Suprapubic skin (tissue), 4 donors: ENCODE measurements around the gene PIWIL1. TPM values are rescaled to one million over a fixed set of nuclear protein-coding genes. Genes with fewer than 3 reads are reported as not detected.

Source experiments
- DNase-seq, 2 donors: peaks; one replicate each; pipeline ENCODE4 v3.0.0-alpha.2; 2019; ENCODE audit warnings: low spot score in 2 of 2
- H3K27ac ChIP-seq: fragments of 200-600 bp; sonication (generic); one replicate; pipeline ENCODE4 v1.5.1; 2019
- H3K27me3 ChIP-seq: fragments of 200-600 bp; sonication (generic); one replicate; pipeline ENCODE4 v1.5.1; 2019
- H3K36me3 ChIP-seq: fragments of 200-600 bp; sonication (generic); one replicate; pipeline ENCODE4 v1.5.1; 2019
- H3K4me1 ChIP-seq: fragments of 200-600 bp; sonication (generic); one replicate; pipeline ENCODE4 v1.5.1; 2019
- H3K4me3 ChIP-seq: fragments of 200-600 bp; sonication (generic); one replicate; pipeline ENCODE4 v1.5.1; 2019; ENCODE audit warnings: mild to moderate bottlenecking
- H3K9me3 ChIP-seq: fragments of 200-600 bp; sonication (generic); one replicate; pipeline ENCODE4 v1.5.1; 2019
- CTCF ChIP-seq, 2 donors: fragments of 200-600 bp in 1 of 2; fragments of 450-650 bp in 1 of 2; sonication (generic) in 1 of 2; IDR thresholded peaks; one replicate each; pipeline ENCODE4 v1.5.1; 2016 to 2019; ENCODE audit warnings: antibody characterized with exemption in 2 of 2, mild to moderate bottlenecking in 1 of 2, moderate library complexity in 1 of 2
- EP300 ChIP-seq: sonication (generic); formaldehyde crosslinking; IDR thresholded peaks from one replicate; pipeline ENCODE4 v1.6.1; 2017; ENCODE audit warnings: antibody characterized with exemption
- POLR2A ChIP-seq, 2 donors: fragments of 450-650 bp; IDR thresholded peaks; one replicate each; pipeline ENCODE4 v1.6.1; 2017; ENCODE audit warnings: antibody characterized with exemption in 2 of 2, mild to moderate bottlenecking in 2 of 2, moderate library complexity in 2 of 2
- POLR2AphosphoS5 ChIP-seq, 3 donors: sonication (generic); formaldehyde crosslinking; IDR thresholded peaks; one replicate each; pipeline ENCODE4 v1.6.1; 2017; ENCODE audit warnings: antibody characterized with exemption in 3 of 3
- WGBS: methylation state at CpG from one replicate; pipeline ENCODE4 v1.1.5; 2018; 5-methylcytosine and 5-hydroxymethylcytosine counted together
- total RNA-seq, 4 donors: library from RNA; depleted of rRNA; stranded (reverse); fragments of >200 nt; gene quantifications; one replicate each; pipeline ENCODE4 v1.1.0, GENCODE V29; 2016

Gene PIWIL1
- total RNA-seq, 4 donors from 2014 or later: not detected

GRCh38 chr12:130307859-130308258 is 29.8 kb upstream of the PIWIL1 start:
- no peak for TF ChIP-seq POLR2AphosphoS5 (IDR thresholded peaks at IDR 0.05)
- no peak for TF ChIP-seq POLR2A (IDR thresholded peaks at IDR 0.05)
- TF ChIP-seq CTCF (IDR thresholded peaks at IDR 0.05): no peak
- no peak for TF ChIP-seq EP300
- Histone ChIP-seq H3K36me3 (no peaks in the 10 kb centered on the region), H3K27me3 (peaks cover 7% of the 10 kb centered on the region), H3K4me1 (no peaks in the 10 kb centered on the region), H3K9me3 (no peaks in the 10 kb centered on the region), H3K27ac (no peak overlapping the region), H3K4me3 (no peak overlapping the region)
- 95% methylated on average over 10 of the region's 14 CpGs for WGBS
- no peak for DNase-seq

GRCh38 chr12:130308393-130308792 is 29.3 kb upstream of the PIWIL1 start:
- Histone ChIP-seq H3K4me1 (no peaks in the 10 kb centered on the region), H3K4me3 (no peak overlapping the region), H3K9me3 (no peaks in the 10 kb centered on the region), H3K36me3 (no peaks in the 10 kb centered on the region), H3K27ac (no peak overlapping the region), H3K27me3 (peaks cover 4% of the 10 kb centered on the region)
- TF ChIP-seq POLR2A (IDR thresholded peaks at IDR 0.05) (no peak), POLR2AphosphoS5 (IDR thresholded peaks at IDR 0.05) (no peak), CTCF (IDR thresholded peaks at IDR 0.05) (no peak), EP300 (no peak)
- WGBS: 93% methylated on average over 6 of the region's 6 CpGs
- no peak for DNase-seq

GRCh38 chr12:130316251-130316650 is 21.4 kb upstream of the PIWIL1 start:
- no peak for DNase-seq
- Histone ChIP-seq H3K27me3 (no peaks in the 10 kb centered on the region), H3K36me3 (no peaks in the 10 kb centered on the region), H3K9me3 (no peaks in the 10 kb centered on the region), H3K4me1 (no peaks in the 10 kb centered on the region), H3K4me3 (no peak overlapping the region), H3K27ac (no peak overlapping the region)
- 85% methylated on average over 3 of the region's 3 CpGs for WGBS
- TF ChIP-seq EP300 (no peak), POLR2A (IDR thresholded peaks at IDR 0.05) (no peak), CTCF (IDR thresholded peaks at IDR 0.05) (no peak), POLR2AphosphoS5 (IDR thresholded peaks at IDR 0.05) (no peak)

- TF ChIP-seq POLR2A (IDR thresholded peaks at IDR 0.05): no peak
- no peak for TF ChIP-seq EP300
- TF ChIP-seq CTCF (IDR thresholded peaks at IDR 0.05): no peak
- TF ChIP-seq POLR2AphosphoS5 (IDR thresholded peaks at IDR 0.05): no peak
- Histone ChIP-seq H3K36me3 (no peaks in the 10 kb centered on the region), H3K27ac (no peak overlapping the region), H3K9me3 (no peaks in the 10 kb centered on the region), H3K27me3 (no peaks in the 10 kb centered on the region), H3K4me1 (no peaks in the 10 kb centered on the region), H3K4me3 (no peak overlapping the region)
- WGBS: 56% methylated on average over 2 of the region's 2 CpGs
- DNase-seq: no peak
Measured at GRCh38 chr12:130320536-130320935, 17.2 kb upstream of the PIWIL1 start.

- Histone ChIP-seq H3K27ac (no peak overlapping the region), H3K27me3 (peaks cover 2% of the 10 kb centered on the region), H3K36me3 (no peaks in the 10 kb centered on the region), H3K9me3 (no peaks in the 10 kb centered on the region), H3K4me3 (no peak overlapping the region), H3K4me1 (no peaks in the 10 kb centered on the region)
- DNase-seq: no peak
- no peak for TF ChIP-seq CTCF (IDR thresholded peaks at IDR 0.05)
- TF ChIP-seq POLR2A (IDR thresholded peaks at IDR 0.05): no peak
- no peak for TF ChIP-seq POLR2AphosphoS5 (IDR thresholded peaks at IDR 0.05)
- TF ChIP-seq EP300: no peak
- WGBS: 85% methylated on average over 3 of the region's 3 CpGs
Measured at GRCh38 chr12:130322263-130322662, 15.4 kb upstream of the PIWIL1 start.
